DND-41 (cell line): ENCODE results near the gene ZBP1.

Experiments used
- EZH2 ChIP-seq: IDR thresholded peaks from 3 replicates; pipeline ENCODE4 v1.6.1; 2012; ENCODE audit warnings: borderline replicate concordance, low read depth, mild to moderate bottlenecking, moderate library complexity, low read length, inconsistent platforms; ENCODE audit not compliant: severe bottlenecking
- TF ChIP-seq, protein P1 (sequence below): IDR thresholded peaks from 2 replicates; pipeline ENCODE4 v1.5.1; 2012; ENCODE audit warnings: borderline replicate concordance, low read length, moderate library complexity, mild to moderate bottlenecking; ENCODE audit not compliant: poor library complexity, severe bottlenecking; ENCODE audit errors: extremely low read depth

DNA sequence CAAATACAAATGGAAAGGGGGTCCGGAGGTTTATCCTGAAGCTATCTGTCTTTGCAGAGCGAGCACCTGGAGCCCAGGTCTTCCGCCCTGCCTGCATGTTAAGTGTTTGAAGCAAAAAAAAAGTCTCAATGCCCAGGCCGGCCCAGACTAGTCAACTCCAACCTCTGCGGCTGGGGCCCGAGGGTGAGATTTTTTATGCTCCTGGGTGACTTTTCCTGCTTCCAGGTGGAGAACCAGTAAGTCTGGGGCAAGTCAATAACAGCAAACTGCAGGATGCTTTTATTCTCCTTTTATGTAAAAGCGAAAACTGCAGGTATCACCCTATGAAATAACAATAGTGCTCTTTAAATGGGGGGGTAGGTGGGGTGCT is 2.0 kb upstream of the ZBP1 start:
- TF ChIP-seq, protein P1, sequence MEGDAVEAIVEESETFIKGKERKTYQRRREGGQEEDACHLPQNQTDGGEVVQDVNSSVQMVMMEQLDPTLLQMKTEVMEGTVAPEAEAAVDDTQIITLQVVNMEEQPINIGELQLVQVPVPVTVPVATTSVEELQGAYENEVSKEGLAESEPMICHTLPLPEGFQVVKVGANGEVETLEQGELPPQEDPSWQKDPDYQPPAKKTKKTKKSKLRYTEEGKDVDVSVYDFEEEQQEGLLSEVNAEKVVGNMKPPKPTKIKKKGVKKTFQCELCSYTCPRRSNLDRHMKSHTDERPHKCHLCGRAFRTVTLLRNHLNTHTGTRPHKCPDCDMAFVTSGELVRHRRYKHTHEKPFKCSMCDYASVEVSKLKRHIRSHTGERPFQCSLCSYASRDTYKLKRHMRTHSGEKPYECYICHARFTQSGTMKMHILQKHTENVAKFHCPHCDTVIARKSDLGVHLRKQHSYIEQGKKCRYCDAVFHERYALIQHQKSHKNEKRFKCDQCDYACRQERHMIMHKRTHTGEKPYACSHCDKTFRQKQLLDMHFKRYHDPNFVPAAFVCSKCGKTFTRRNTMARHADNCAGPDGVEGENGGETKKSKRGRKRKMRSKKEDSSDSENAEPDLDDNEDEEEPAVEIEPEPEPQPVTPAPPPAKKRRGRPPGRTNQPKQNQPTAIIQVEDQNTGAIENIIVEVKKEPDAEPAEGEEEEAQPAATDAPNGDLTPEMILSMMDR, result no peak
- TF ChIP-seq EZH2, result no peak
